Endothelial cell of umbilical vein (primary cell): ENCODE results near the gene SDC1.

Source experiments
- EZH2 ChIP-seq: IDR thresholded peaks from 2 replicates; pipeline ENCODE4 v1.6.1; 2012; ENCODE audit warnings: borderline replicate concordance, low read depth, mild to moderate bottlenecking, moderate library complexity, low read length, inconsistent platforms; ENCODE audit not compliant: severe bottlenecking
- POLR2AphosphoS5 ChIP-seq: IDR thresholded peaks from 2 replicates; pipeline ENCODE4 v1.6.1; 2012; ENCODE audit warnings: low read depth, mild to moderate bottlenecking, control low read depth, low read length, moderate library complexity; ENCODE audit not compliant: insufficient read depth
- TF ChIP-seq, protein P1 (sequence below), 2 donors: IDR thresholded peaks; 1 replicate in 1 of 2; 2 replicates in 1 of 2; pipeline ENCODE4 v1.5.1; 2011; ENCODE audit warnings: low read length in 2 of 2, mild to moderate bottlenecking in 2 of 2, moderate library complexity in 2 of 2, control low read depth in 1 of 2, inconsistent platforms in 1 of 2, low read depth in 1 of 2; ENCODE audit not compliant: insufficient read depth in 1 of 2; ENCODE audit errors: extremely low read depth in 1 of 2
- TF ChIP-seq, protein P2 (sequence below): IDR thresholded peaks from 2 replicates; pipeline ENCODE4 v1.6.1; 2011; ENCODE audit not compliant: insufficient read depth, insufficient read length

DNA sequence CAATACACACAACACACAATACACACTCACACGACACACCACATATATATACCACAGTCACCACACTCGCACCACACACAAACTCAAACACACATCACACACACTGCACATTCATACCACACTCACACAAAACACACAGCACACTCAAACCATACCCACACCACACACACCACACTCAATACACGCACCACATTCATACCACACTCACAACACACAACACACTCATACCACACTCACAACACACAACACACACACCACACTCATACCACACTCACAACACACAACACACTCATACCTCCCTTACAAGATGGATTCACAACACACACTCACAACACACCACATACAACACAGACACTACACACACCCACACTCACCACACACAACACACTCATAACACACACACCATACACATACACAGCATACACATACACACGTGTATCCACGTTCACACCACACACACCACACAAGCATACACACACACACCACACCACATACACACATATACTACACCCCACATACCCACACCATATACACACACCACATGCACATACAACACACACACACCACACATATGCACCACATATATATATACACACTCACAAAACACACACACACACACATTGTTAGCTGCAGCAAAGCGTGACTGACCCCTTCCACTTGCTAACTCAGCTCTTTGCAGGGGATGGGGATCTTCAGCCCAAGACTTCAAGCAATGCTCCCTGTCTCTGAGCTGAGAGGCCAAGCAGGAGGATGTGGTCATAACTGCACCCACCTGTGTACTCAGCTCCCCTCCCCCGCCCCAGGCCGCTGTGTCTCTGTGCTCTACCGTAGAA lies 59.0 kb downstream of the SDC1 start:
- TF ChIP-seq, protein P1, sequence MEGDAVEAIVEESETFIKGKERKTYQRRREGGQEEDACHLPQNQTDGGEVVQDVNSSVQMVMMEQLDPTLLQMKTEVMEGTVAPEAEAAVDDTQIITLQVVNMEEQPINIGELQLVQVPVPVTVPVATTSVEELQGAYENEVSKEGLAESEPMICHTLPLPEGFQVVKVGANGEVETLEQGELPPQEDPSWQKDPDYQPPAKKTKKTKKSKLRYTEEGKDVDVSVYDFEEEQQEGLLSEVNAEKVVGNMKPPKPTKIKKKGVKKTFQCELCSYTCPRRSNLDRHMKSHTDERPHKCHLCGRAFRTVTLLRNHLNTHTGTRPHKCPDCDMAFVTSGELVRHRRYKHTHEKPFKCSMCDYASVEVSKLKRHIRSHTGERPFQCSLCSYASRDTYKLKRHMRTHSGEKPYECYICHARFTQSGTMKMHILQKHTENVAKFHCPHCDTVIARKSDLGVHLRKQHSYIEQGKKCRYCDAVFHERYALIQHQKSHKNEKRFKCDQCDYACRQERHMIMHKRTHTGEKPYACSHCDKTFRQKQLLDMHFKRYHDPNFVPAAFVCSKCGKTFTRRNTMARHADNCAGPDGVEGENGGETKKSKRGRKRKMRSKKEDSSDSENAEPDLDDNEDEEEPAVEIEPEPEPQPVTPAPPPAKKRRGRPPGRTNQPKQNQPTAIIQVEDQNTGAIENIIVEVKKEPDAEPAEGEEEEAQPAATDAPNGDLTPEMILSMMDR (IDR thresholded peaks at IDR 0.05; ENCODE audit: extremely low read depth in 1 of 2, insufficient read depth in 1 of 2, low read depth in 1 of 2, low read length in 2 of 2) = no peak
- TF ChIP-seq EZH2 = no peak
- TF ChIP-seq, protein P2, sequence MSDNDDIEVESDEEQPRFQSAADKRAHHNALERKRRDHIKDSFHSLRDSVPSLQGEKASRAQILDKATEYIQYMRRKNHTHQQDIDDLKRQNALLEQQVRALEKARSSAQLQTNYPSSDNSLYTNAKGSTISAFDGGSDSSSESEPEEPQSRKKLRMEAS = no peak
- no peak for TF ChIP-seq POLR2AphosphoS5
